HepG2 (cell line): ENCODE results near the gene SMAP1. TPM values are rescaled to one million over a fixed set of nuclear protein-coding genes. Genes with fewer than 3 reads are reported as not detected.

Source experiments
- ATRX ChIP-seq: sonication (generic); formaldehyde crosslinking; IDR thresholded peaks from 2 replicates; pipeline ENCODE4 v1.4.0; 2020; ENCODE audit warnings: missing genetic modification reagents, borderline replicate concordance
- CC2D1A ChIP-seq: sonication (generic); formaldehyde crosslinking; IDR thresholded peaks from 2 replicates; pipeline ENCODE4 v1.8.1; 2023; ENCODE audit warnings: mild to moderate bottlenecking, missing genetic modification reagents
- GATAD1 ChIP-seq: IDR thresholded peaks from 2 replicates; pipeline ENCODE4 v1.6.1; 2016; ENCODE audit warnings: missing genetic modification reagents, missing compliant biosample characterization
- LRRFIP1 ChIP-seq: sonication (generic); formaldehyde crosslinking; conservative IDR thresholded peaks from 2 replicates; pipeline ENCODE4 v1.4.0; 2020; ENCODE audit warnings: missing genetic modification reagents
- NFRKB ChIP-seq: fragments of 450-650 bp; IDR thresholded peaks from 2 replicates; pipeline ENCODE4 v1.6.1; 2017
- POLR2G ChIP-seq: fragments of 200-400 bp; formaldehyde crosslinking; IDR thresholded peaks from 2 replicates; pipeline ENCODE4 v1.6.1; 2018; ENCODE audit warnings: mild to moderate bottlenecking, low read depth, low read length, moderate library complexity
- RBM39 ChIP-seq: fragments of 200-400 bp; formaldehyde crosslinking; IDR thresholded peaks from one replicate; pipeline ENCODE4 v1.6.1; 2018; ENCODE audit warnings: antibody characterized with exemption, mild to moderate bottlenecking, low read depth, low read length; ENCODE audit not compliant: poor library complexity, severe bottlenecking
- STAG1 ChIP-seq: sonication (generic); formaldehyde crosslinking; IDR thresholded peaks from 2 replicates; pipeline ENCODE4 v1.4.0; 2020; ENCODE audit warnings: missing genetic modification reagents
- TCF7L2 ChIP-seq: IDR thresholded peaks from 2 replicates; pipeline ENCODE4 v1.6.1; 2011; ENCODE audit warnings: mild to moderate bottlenecking, low read depth, low read length, moderate library complexity
- ZBTB7B ChIP-seq: sonication (generic); formaldehyde crosslinking; IDR thresholded peaks from 2 replicates; pipeline ENCODE4 v1.4.0; 2020; ENCODE audit warnings: missing genetic modification reagents
- ZFP62 ChIP-seq: sonication (generic); formaldehyde crosslinking; IDR thresholded peaks from 2 replicates; pipeline ENCODE4 v1.4.0; 2020; ENCODE audit warnings: missing genetic modification reagents
- ZNF530 ChIP-seq: sonication (generic); formaldehyde crosslinking; IDR thresholded peaks from 2 replicates; pipeline ENCODE4 v1.5.0; 2020; ENCODE audit warnings: low read depth, mild to moderate bottlenecking, missing genetic modification reagents
- ZNF558 ChIP-seq: sonication (generic); formaldehyde crosslinking; IDR thresholded peaks from 2 replicates; pipeline ENCODE4 v1.9.0; 2022; ENCODE audit warnings: mild to moderate bottlenecking, missing genetic modification reagents, borderline replicate concordance
- polyA plus RNA-seq, 8 experiments: library from polyadenylated mRNA; depleted of rRNA in 3 of 8; stranded (reverse) in 7 of 8; unstranded in 1 of 8; fragments of >200 nt; fragmentation: Illumina TruSeq in 4 of 8; extraction: Trizol in 4 of 8; gene quantifications; 2 replicates each; pipeline versions ENCODE4 v1.2.1 to v1.2.3, GENCODE V29; 2011 to 2016; ENCODE audit warnings: low read depth in 4 of 8, missing spikeins in 1 of 8, mixed read lengths in 1 of 8; ENCODE audit not compliant: insufficient read depth in 1 of 8
- total RNA-seq, 5 experiments: library from RNA; depleted of rRNA; stranded (reverse); fragments of >200 nt; fragmentation: Illumina TruSeq; extraction: Trizol; gene quantifications; 2 replicates each; pipeline ENCODE4 v1.2.3, GENCODE V29; 2016; ENCODE audit warnings: low read depth in 1 of 5
- TF ChIP-seq, protein P1 (sequence below): sonication (generic); formaldehyde crosslinking; IDR thresholded peaks from 2 replicates; pipeline ENCODE4 v1.5.0; 2020; ENCODE audit warnings: mild to moderate bottlenecking, missing genetic modification reagents, moderate library complexity
- TF ChIP-seq, protein P2 (sequence below): sonication (generic); formaldehyde crosslinking; IDR thresholded peaks from 2 replicates; pipeline ENCODE4 v1.9.0; 2022; ENCODE audit warnings: low read depth, missing genetic modification reagents
- TF ChIP-seq, protein P3 (sequence below): sonication (generic); formaldehyde crosslinking; IDR thresholded peaks from 2 replicates; pipeline ENCODE4 v1.4.0; 2020; ENCODE audit warnings: missing genetic modification reagents, low read depth, mild to moderate bottlenecking, borderline replicate concordance
- TF ChIP-seq, protein P4 (sequence below): sonication (generic); formaldehyde crosslinking; IDR thresholded peaks from 2 replicates; pipeline ENCODE4 v1.4.0; 2020; ENCODE audit warnings: missing genetic modification reagents
- TF ChIP-seq, protein P5 (sequence below): sonication (generic); formaldehyde crosslinking; IDR thresholded peaks from 2 replicates; pipeline ENCODE4 v1.5.0; 2020; ENCODE audit warnings: missing genetic modification reagents, mild to moderate bottlenecking, borderline replicate concordance

The SMAP1 gene
- total and polyA plus RNA-seq, 2 of the 13 experiments (the other 11 are each of a cell fraction or from before 2014, with no cell fraction given): 13.4 to 17.8 TPM

DNA sequence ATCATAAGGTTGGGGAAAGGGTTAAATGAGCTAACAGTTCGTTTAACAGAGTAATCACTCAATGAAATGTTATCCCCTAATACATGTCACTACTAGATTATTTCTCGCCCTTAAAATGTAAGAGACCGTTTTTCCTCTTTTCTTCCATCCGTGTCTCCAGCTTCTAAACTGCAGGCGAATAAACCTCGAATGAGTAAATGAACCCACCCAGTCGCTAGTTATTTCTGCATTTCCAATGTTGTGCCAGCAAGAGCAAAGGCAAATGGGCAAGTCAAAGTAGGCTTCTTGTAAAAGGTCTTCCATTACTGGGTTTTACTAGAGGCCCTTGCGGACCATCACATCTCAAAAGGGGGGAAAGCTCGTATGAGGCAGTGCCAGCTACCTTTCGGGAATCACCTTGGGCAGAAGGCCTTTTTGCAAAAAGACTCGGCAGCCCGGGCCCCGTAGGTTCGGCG is 400 bp upstream of the SMAP1 start (continued):
- TF ChIP-seq LRRFIP1 (CRISPR knock-in tag): no peak
- TF ChIP-seq, protein P1, sequence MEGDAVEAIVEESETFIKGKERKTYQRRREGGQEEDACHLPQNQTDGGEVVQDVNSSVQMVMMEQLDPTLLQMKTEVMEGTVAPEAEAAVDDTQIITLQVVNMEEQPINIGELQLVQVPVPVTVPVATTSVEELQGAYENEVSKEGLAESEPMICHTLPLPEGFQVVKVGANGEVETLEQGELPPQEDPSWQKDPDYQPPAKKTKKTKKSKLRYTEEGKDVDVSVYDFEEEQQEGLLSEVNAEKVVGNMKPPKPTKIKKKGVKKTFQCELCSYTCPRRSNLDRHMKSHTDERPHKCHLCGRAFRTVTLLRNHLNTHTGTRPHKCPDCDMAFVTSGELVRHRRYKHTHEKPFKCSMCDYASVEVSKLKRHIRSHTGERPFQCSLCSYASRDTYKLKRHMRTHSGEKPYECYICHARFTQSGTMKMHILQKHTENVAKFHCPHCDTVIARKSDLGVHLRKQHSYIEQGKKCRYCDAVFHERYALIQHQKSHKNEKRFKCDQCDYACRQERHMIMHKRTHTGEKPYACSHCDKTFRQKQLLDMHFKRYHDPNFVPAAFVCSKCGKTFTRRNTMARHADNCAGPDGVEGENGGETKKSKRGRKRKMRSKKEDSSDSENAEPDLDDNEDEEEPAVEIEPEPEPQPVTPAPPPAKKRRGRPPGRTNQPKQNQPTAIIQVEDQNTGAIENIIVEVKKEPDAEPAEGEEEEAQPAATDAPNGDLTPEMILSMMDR (CRISPR knock-in tag): no peak
- no peak for TF ChIP-seq CC2D1A (CRISPR knock-in tag)
- TF ChIP-seq ZFP62 (CRISPR knock-in tag): no peak
- TF ChIP-seq ZBTB7B: no peak; the same call in 1 of the 2 replicates
- TF ChIP-seq, protein P2, sequence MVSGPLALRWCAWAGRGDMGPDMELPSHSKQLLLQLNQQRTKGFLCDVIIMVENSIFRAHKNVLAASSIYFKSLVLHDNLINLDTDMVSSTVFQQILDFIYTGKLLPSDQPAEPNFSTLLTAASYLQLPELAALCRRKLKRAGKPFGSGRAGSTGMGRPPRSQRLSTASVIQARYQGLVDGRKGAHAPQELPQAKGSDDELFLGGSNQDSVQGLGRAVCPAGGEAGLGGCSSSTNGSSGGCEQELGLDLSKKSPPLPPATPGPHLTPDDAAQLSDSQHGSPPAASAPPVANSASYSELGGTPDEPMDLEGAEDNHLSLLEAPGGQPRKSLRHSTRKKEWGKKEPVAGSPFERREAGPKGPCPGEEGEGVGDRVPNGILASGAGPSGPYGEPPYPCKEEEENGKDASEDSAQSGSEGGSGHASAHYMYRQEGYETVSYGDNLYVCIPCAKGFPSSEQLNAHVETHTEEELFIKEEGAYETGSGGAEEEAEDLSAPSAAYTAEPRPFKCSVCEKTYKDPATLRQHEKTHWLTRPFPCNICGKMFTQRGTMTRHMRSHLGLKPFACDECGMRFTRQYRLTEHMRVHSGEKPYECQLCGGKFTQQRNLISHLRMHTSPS (CRISPR knock-in tag): no peak
- TF ChIP-seq, protein P3, sequence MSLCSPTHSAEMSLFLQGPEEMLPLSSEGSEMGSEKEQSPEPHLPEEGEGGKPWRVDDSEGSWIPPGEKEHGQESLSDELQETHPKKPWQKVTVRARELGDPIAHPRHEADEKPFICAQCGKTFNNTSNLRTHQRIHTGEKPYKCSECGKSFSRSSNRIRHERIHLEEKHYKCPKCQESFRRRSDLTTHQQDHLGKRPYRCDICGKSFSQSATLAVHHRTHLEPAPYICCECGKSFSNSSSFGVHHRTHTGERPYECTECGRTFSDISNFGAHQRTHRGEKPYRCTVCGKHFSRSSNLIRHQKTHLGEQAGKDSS (CRISPR knock-in tag): no peak
- no peak for TF ChIP-seq ZNF558 (CRISPR knock-in tag)
- no peak for TF ChIP-seq STAG1 (CRISPR knock-in tag)
- no peak for TF ChIP-seq TCF7L2
- TF ChIP-seq, protein P4, sequence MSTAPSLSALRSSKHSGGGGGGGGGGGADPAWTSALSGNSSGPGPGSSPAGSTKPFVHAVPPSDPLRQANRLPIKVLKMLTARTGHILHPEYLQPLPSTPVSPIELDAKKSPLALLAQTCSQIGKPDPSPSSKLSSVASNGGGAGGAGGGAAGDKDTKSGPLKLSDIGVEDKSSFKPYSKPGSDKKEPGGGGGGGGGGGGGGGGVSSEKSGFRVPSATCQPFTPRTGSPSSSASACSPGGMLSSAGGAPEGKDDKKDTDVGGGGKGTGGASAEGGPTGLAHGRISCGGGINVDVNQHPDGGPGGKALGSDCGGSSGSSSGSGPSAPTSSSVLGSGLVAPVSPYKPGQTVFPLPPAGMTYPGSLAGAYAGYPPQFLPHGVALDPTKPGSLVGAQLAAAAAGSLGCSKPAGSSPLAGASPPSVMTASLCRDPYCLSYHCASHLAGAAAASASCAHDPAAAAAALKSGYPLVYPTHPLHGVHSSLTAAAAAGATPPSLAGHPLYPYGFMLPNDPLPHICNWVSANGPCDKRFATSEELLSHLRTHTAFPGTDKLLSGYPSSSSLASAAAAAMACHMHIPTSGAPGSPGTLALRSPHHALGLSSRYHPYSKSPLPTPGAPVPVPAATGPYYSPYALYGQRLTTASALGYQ (CRISPR knock-in tag): no peak
- TF ChIP-seq ZNF530 (CRISPR knock-in tag): no peak
- TF ChIP-seq POLR2G: peak; percentile 76; the same call in 1 of the 2 replicates
- TF ChIP-seq NFRKB: no peak
- no peak for TF ChIP-seq ATRX
- no peak for TF ChIP-seq RBM39
- TF ChIP-seq GATAD1 (CRISPR knock-in tag): no peak
- TF ChIP-seq, protein P5, sequence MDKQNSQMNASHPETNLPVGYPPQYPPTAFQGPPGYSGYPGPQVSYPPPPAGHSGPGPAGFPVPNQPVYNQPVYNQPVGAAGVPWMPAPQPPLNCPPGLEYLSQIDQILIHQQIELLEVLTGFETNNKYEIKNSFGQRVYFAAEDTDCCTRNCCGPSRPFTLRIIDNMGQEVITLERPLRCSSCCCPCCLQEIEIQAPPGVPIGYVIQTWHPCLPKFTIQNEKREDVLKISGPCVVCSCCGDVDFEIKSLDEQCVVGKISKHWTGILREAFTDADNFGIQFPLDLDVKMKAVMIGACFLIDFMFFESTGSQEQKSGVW (CRISPR knock-in tag): no peak
